ENCODE measurements around the gene KDM4C.

DNA sequence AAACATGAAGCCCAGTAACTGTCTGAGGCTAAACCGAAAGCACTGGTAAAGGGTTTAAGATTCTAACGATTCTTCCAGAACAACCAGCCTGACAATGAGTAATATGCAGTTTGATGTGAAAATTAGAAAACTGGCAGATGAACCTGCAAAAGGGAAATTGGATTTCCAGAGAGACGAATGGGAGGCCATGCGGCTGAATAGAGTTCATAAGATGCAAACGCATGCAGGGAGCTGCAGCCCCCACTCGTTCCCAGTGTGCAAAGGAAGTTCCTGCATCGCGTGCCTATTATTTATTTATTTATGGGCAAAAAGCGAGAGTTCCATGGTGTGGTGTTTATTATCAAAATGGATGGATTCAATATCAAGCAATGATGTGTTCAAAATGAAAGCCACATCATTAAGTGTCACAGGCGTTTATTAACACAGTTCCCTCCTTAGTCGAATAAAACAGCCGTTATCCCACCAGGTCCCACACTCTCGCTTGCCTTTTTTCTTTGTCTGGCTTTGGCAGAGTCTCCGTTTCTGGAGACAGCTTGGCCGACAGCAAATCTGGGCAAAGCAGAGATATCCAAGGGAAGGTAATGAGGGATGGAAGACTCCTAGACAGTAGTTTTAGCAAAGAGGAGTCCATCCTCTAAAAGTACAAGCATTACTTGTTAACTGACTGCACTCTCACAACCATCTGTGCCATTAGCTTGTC is 451.4 kb downstream of the KDM4C start:
- TF ChIP-seq, protein P1, sequence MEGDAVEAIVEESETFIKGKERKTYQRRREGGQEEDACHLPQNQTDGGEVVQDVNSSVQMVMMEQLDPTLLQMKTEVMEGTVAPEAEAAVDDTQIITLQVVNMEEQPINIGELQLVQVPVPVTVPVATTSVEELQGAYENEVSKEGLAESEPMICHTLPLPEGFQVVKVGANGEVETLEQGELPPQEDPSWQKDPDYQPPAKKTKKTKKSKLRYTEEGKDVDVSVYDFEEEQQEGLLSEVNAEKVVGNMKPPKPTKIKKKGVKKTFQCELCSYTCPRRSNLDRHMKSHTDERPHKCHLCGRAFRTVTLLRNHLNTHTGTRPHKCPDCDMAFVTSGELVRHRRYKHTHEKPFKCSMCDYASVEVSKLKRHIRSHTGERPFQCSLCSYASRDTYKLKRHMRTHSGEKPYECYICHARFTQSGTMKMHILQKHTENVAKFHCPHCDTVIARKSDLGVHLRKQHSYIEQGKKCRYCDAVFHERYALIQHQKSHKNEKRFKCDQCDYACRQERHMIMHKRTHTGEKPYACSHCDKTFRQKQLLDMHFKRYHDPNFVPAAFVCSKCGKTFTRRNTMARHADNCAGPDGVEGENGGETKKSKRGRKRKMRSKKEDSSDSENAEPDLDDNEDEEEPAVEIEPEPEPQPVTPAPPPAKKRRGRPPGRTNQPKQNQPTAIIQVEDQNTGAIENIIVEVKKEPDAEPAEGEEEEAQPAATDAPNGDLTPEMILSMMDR (IDR thresholded peaks at IDR 0.05): no peak
- no peak for TF ChIP-seq EZH2 (IDR thresholded peaks at IDR 0.05; ENCODE audit: borderline replicate concordance, insufficient read depth, low read depth, low read length, poor library complexity, severe bottlenecking)
